Measurements from ENCODE around the gene PPP1R1B.

DNA sequence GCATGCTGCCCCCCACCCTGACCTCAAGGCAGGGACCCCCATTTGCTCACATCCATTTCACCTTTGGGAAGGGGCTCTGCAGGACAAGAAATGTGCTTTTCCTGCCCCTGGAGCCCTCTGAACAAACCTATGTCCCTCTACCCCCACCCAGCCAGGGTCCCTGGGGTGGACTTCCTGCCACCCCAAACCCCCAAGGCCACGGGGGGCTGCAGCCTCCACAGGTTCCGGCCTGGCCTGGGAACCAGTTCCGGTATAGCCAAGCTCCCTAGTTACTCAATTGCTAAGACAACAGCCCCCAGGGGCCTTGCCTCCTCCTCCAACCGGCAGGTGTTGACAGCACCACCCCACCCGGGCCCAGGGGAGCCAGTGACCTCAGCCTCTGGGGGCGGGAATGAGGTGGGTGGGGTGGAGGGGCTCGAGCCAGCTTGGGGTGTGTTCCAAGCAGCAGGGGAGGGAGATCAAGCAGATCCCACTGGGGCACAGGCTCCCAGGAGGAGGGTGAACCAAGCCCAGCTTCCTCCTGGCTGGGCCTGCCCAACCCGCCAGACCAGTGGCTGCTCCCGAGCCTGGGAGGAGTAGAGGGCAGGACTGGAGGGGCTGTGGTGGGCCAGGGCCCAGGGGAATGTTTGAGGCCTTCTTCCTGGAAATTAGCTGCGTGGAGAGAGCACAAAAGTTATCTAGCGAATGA, 48.1 kb downstream of the PPP1R1B start:
- TF ChIP-seq, protein P1, sequence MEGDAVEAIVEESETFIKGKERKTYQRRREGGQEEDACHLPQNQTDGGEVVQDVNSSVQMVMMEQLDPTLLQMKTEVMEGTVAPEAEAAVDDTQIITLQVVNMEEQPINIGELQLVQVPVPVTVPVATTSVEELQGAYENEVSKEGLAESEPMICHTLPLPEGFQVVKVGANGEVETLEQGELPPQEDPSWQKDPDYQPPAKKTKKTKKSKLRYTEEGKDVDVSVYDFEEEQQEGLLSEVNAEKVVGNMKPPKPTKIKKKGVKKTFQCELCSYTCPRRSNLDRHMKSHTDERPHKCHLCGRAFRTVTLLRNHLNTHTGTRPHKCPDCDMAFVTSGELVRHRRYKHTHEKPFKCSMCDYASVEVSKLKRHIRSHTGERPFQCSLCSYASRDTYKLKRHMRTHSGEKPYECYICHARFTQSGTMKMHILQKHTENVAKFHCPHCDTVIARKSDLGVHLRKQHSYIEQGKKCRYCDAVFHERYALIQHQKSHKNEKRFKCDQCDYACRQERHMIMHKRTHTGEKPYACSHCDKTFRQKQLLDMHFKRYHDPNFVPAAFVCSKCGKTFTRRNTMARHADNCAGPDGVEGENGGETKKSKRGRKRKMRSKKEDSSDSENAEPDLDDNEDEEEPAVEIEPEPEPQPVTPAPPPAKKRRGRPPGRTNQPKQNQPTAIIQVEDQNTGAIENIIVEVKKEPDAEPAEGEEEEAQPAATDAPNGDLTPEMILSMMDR (IDR thresholded peaks at IDR 0.05; ENCODE audit: low read length), result no peak
- TF ChIP-seq EZH2phosphoT487 (IDR thresholded peaks at IDR 0.05; ENCODE audit: low read length) (no peak), EZH2 (optimal IDR thresholded peaks at IDR 0.05; ENCODE audit: low read depth, low read length) (no peak)

All from MM.1S (cell line).